Aorta (tissue), 5 donors: ENCODE data around the gene CEACAM8. TPM values are rescaled to one million over a fixed set of nuclear protein-coding genes. Genes with fewer than 3 reads are reported as not detected.
"Not testable (repeated sequence)": the region's sequence is repeated elsewhere in the genome, so short reads cannot be mapped to it uniquely, and the experiment has no call there.

Experiments used
- ATAC-seq: fragments of 200-7000 bp; cut with Tn5 transposase; one replicate; pipeline ENCODE4 v1.9.1; 2022; ENCODE audit warnings: moderate library complexity; ENCODE audit not compliant: low FRiP score
- DNase-seq, 2 donors: peaks; one replicate each; pipeline ENCODE4 v3.0.0-alpha.2; 2020
- H3K27ac ChIP-seq, 2 donors: one replicate each; pipeline ENCODE4 v1.5.1; 2013; ENCODE audit warnings: low read length in 2 of 2, mild to moderate bottlenecking in 2 of 2, moderate library complexity in 2 of 2, control low read depth in 1 of 2, inconsistent platforms in 1 of 2, low read depth in 1 of 2
- H3K27me3 ChIP-seq, 2 donors: one replicate each; pipeline ENCODE4 v1.6.1; 2013; ENCODE audit warnings: control low read depth in 1 of 2, low read length in 1 of 2, mild to moderate bottlenecking in 1 of 2, moderate library complexity in 1 of 2; ENCODE audit not compliant: insufficient read depth in 2 of 2, control insufficient read depth in 1 of 2
- H3K36me3 ChIP-seq, 2 donors: one replicate each; pipeline ENCODE4 v1.6.1; 2013; ENCODE audit warnings: control low read depth in 1 of 2, low read length in 1 of 2, mild to moderate bottlenecking in 1 of 2; ENCODE audit not compliant: insufficient read depth in 2 of 2, control insufficient read depth in 1 of 2
- H3K4me1 ChIP-seq, 2 donors: one replicate each; pipeline ENCODE4 v1.6.1; 2013; ENCODE audit warnings: low read length in 2 of 2, control low read depth in 1 of 2, mild to moderate bottlenecking in 1 of 2, moderate library complexity in 1 of 2; ENCODE audit not compliant: insufficient read depth in 2 of 2, control insufficient read depth in 1 of 2
- H3K4me3 ChIP-seq, 2 donors: one replicate each; pipeline ENCODE4 v1.5.1; 2013; ENCODE audit warnings: low read length in 2 of 2, control low read depth in 1 of 2, mild to moderate bottlenecking in 1 of 2
- H3K9me3 ChIP-seq: one replicate; pipeline ENCODE4 v1.6.1; 2013; ENCODE audit warnings: mild to moderate bottlenecking, low read length; ENCODE audit not compliant: control insufficient read depth
- WGBS, 2 donors: extraction: QIAGEN DNeasy Blood & Tissue Kit; methylation state at CpG; one replicate each; pipeline ENCODE4 v1.1.7; 2013; 5-methylcytosine and 5-hydroxymethylcytosine counted together
- intact Hi-C, 2 donors: fragments of 100-400 bp; cut with DNase I; formaldehyde crosslinking; loops; one replicate each; pipeline versions ENCODE4 v1.14.2 to v1.15.0; 2022
- polyA plus RNA-seq, 2 donors: library from polyadenylated mRNA; stranded (reverse); fragments of 200-250 nt; gene quantifications; one replicate each; pipeline ENCODE4 v1.2.3, GENCODE V29; 2013
- total RNA-seq, 2 donors: library from RNA; stranded (reverse); fragmentation: NEBNext Ultra II Directional; extraction: Animal tissue kit (Norgen Biotek cat#: 25700); gene quantifications; one replicate each; pipeline ENCODE4 v1.2.1, GENCODE V29; 2021
- donor health status: healthy with polysubstance abuse.
- donor health status: Bipolar disorder and iron deficiency.
- donor health status: DM: no; HTN: no; CAD: no.
- donor health status: DM: no; HTN: no; CAD: no.
- donor health status: DM: yes; HTN: yes; CAD: no.

The CEACAM8 gene
- total and polyA plus RNA-seq, 4 donors = 0.19 to 0.50 TPM; not detected in 2

GRCh38 chr19:42619271-42619670 lies 24.5 kb upstream of the CEACAM8 start:
- WGBS, 2 donors = 84 to 89% methylated on average over 1 of the region's 1 CpG
- Histone ChIP-seq H3K4me1 (no peaks in the 10 kb centered on the region), H3K27me3 (no peaks in the 10 kb centered on the region), H3K9me3 (no peaks in the 10 kb centered on the region), H3K27ac (no peak overlapping the region), H3K36me3 (no peaks in the 10 kb centered on the region), H3K4me3 (no peak overlapping the region)
- ATAC-seq (no peak), DNase-seq (no peak)
- intact Hi-C loops = no loop called here

- H3K9me3 ChIP-seq = no peaks in the 10 kb centered on the region
- ATAC-seq (no peak), DNase-seq (no peak)
- no peaks in the 10 kb centered on the region for H3K36me3 ChIP-seq
- 75 to 83% methylated on average over 5 of the region's 5 CpGs for WGBS, 2 donors
- intact Hi-C loops = no loop called here
- no peak overlapping the region for H3K27ac ChIP-seq
- no peak overlapping the region for H3K4me3 ChIP-seq
- no peaks in the 10 kb centered on the region for H3K27me3 ChIP-seq
- no peaks in the 10 kb centered on the region for H3K4me1 ChIP-seq
Measured at GRCh38 chr19:42613666-42614065, 18.9 kb upstream of the CEACAM8 start.

GRCh38 chr19:42610401-42610915 lies 15.7 kb upstream of the CEACAM8 start:
- H3K9me3 ChIP-seq, intact Hi-C loops, H3K4me3 ChIP-seq, H3K36me3 ChIP-seq, H3K4me1 ChIP-seq, H3K27ac ChIP-seq, ATAC-seq, H3K27me3 ChIP-seq, DNase-seq: not testable (repeated sequence)
- WGBS, 2 donors = 95 to 96% methylated on average over 26 to 33 of the region's 33 CpGs

GRCh38 chr19:42606660-42607351 lies 12.1 kb upstream of the CEACAM8 start:
- intact Hi-C loops = no loop called here
- ATAC-seq = no peak
- WGBS, 2 donors = 28 to 31% methylated on average over 14 of the region's 14 CpGs

GRCh38 chr19:42601811-42602443 lies 7.2 kb upstream of the CEACAM8 start:
- ATAC-seq (no peak), DNase-seq (no peak)
- Histone ChIP-seq H3K36me3 (no peaks in the 10 kb centered on the region), H3K27me3 (no peaks in the 10 kb centered on the region), H3K4me1 (no peaks in the 10 kb centered on the region), H3K9me3 (no peaks in the 10 kb centered on the region), H3K27ac (no peak overlapping the region), H3K4me3 (no peak overlapping the region)
- WGBS, 2 donors = 25% methylated on average over 5 of the region's 5 CpGs
- intact Hi-C loops = no loop called here

More at GRCh38 chr19:42606660-42607351, 12.1 kb upstream of the CEACAM8 start:
- no peaks in the 10 kb centered on the region for H3K36me3 ChIP-seq
- no peak for DNase-seq
- H3K27me3 ChIP-seq = no peaks in the 10 kb centered on the region
- H3K4me1 ChIP-seq = no peaks in the 10 kb centered on the region
- no peaks in the 10 kb centered on the region for H3K9me3 ChIP-seq
- H3K27ac ChIP-seq = no peak overlapping the region
- no peak overlapping the region for H3K4me3 ChIP-seq

- Histone ChIP-seq H3K4me3 (no peak overlapping the region), H3K36me3 (no peaks in the 10 kb centered on the region), H3K27ac (no peak overlapping the region), H3K27me3 (no peaks in the 10 kb centered on the region), H3K9me3 (no peaks in the 10 kb centered on the region), H3K4me1 (no peaks in the 10 kb centered on the region)
- intact Hi-C loops = loop anchor here in 1 of 2 donors (5.0 kb wide), 1 partner anchor 149 kb away; no protein-coding TSS in a partner anchor
- 18 to 19% methylated on average over 16 of the region's 16 CpGs for WGBS, 2 donors
- ATAC-seq = peak; percentile 70
- peak in 1 of 2 donors; percentile 62 for DNase-seq
Measured at GRCh38 chr19:42596391-42597072, 1.8 kb upstream of the CEACAM8 start.

- H3K4me3 ChIP-seq = no peak overlapping the region
- no peaks in the 10 kb centered on the region for H3K9me3 ChIP-seq
- H3K27ac ChIP-seq = no peak overlapping the region
- H3K27me3 ChIP-seq = no peaks in the 10 kb centered on the region
- DNase-seq (no peak), ATAC-seq (peak; percentile 26)
- H3K4me1 ChIP-seq = no peaks in the 10 kb centered on the region
- H3K36me3 ChIP-seq = no peaks in the 10 kb centered on the region
- intact Hi-C loops = loop anchor here in 1 of 2 donors (2.0 to 5.0 kb wide), 2 partner anchors 31 to 148 kb away; no protein-coding TSS in a partner anchor
- 72 to 79% methylated on average over 11 of the region's 11 CpGs for WGBS, 2 donors
Measured at GRCh38 chr19:42595550-42596172, 937 bp upstream of the CEACAM8 start.

GRCh38 chr19:42589792-42590191 lies 4.9 kb downstream of the CEACAM8 start:
- ATAC-seq (no peak), DNase-seq (no peak)
- 80% methylated on average over 7 of the region's 7 CpGs for WGBS, 2 donors
- intact Hi-C loops = no loop called here
- Histone ChIP-seq H3K4me1 (no peaks in the 10 kb centered on the region), H3K27ac (no peak overlapping the region), H3K9me3 (no peaks in the 10 kb centered on the region), H3K27me3 (no peaks in the 10 kb centered on the region), H3K36me3 (no peaks in the 10 kb centered on the region), H3K4me3 (no peak overlapping the region)
